ENCODE results near the gene DHRSX.
"Not testable (repeated sequence)": the region's sequence is repeated elsewhere in the genome, so short reads cannot be mapped to it uniquely, and the experiment has no call there.

DHRSX gene

DNA sequence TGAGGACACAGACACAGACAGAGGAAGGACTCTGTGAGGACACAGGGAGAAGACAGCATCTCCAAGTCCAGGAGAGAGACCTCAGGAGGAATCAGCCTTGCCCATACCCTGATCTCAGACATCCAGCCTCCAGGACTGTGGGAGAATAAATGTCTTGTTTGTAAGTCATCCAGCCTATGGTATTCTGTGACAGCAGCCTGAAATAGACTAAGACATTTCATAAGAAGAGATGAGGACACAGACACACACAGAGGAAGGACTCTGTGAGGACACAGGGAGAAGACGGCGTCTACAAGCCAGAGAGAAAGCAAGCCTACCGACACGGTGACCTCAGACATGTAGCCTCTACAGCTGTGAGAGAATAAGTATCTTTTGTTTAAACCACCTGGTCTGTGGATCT, 112.1 kb downstream of the DHRSX start:
- TF ChIP-seq, protein P1, sequence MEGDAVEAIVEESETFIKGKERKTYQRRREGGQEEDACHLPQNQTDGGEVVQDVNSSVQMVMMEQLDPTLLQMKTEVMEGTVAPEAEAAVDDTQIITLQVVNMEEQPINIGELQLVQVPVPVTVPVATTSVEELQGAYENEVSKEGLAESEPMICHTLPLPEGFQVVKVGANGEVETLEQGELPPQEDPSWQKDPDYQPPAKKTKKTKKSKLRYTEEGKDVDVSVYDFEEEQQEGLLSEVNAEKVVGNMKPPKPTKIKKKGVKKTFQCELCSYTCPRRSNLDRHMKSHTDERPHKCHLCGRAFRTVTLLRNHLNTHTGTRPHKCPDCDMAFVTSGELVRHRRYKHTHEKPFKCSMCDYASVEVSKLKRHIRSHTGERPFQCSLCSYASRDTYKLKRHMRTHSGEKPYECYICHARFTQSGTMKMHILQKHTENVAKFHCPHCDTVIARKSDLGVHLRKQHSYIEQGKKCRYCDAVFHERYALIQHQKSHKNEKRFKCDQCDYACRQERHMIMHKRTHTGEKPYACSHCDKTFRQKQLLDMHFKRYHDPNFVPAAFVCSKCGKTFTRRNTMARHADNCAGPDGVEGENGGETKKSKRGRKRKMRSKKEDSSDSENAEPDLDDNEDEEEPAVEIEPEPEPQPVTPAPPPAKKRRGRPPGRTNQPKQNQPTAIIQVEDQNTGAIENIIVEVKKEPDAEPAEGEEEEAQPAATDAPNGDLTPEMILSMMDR (IDR thresholded peaks at IDR 0.05; ENCODE audit: low read depth, low read length, missing control alignments): no peak
- in situ Hi-C loops (cut with HindIII; ENCODE audit: low sequenced_read_pairs): no loop called here
- H3K4me3 ChIP-seq (ENCODE audit: low read depth, low read length): no peak overlapping the region
- no peak for DNase-seq (ENCODE audit: low read depth)

DNA sequence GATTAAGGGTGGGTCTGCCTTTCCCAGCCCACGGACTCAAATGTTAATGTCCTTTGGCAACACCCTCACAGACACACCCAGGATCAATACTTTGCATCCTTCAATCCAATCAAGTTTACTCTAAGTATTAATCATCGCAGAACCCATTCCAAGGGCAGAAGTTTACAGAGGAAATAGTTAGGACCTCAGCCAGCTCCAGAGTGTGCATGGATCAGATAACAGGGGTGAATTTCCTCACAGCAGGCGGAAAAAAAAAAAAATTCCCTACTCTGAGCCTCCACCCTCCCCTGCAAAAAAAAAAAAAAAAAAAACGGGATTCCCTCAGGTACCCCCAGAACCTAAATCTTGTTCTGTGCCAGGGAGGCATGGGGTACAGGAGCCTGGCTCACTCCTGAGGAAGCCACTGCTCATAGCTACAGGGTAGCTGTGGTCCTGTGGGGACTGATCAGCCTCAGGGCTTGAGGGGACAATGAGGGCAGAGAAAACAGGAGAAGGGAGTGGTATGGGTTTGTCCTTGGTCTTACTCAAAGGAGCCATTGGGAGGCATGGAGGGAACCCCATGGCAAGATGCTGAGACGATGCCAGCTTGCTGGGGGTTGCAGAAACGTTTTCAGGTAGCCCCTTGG, 113.0 kb downstream of the DHRSX start:
- TF ChIP-seq, protein P1 (IDR thresholded peaks at IDR 0.05; ENCODE audit: low read depth, low read length, missing control alignments): no peak
- H3K4me3 ChIP-seq (ENCODE audit: low read depth, low read length): no peak overlapping the region
- in situ Hi-C loops (cut with HindIII; ENCODE audit: low sequenced_read_pairs): no loop called here
- no peak for DNase-seq (ENCODE audit: low read depth)

DNA sequence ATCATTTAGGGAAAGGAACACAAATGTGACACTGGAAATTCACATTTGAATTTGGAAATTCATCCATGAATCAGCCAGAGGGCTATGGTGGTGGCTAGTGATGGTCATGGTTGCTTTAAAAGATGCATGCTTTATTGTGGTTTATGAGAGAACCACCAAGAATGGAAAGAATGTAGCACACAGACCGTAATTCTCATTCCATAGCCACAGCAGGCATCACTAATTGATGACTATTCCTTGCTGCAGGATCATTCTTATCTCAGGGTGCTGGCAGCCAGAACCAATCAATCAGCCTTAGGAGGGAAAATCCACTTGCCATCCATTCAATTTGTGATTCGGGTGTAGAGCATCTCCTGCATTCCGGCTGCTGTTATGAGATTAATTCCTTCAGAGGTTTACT, 115.6 kb downstream of the DHRSX start:
- no peak overlapping the region for H3K4me3 ChIP-seq (ENCODE audit: low read depth, low read length)
- in situ Hi-C loops (cut with HindIII; ENCODE audit: low sequenced_read_pairs): no loop called here
- peak; percentile 89 for DNase-seq (ENCODE audit: low read depth)
- TF ChIP-seq, protein P1 (IDR thresholded peaks at IDR 0.05; ENCODE audit: low read depth, low read length, missing control alignments): no peak

DNA sequence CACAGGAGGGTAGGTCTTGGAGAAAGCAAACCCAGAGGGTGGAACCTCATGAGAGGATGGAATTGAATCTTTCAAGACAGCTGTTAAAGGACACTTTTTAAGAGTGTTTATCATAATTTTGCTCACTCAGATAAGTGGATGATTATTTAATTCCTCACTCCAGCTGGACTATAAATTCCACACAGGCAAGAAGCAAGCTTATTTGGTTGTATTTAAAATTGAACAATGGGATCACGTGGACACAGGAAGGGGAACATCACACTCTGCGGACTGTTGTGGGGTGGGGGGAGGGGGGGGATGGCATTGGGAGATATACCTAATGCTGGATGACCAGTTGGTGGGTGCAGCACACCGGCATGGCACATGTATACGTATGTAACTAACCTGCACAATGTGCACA, 116.3 kb downstream of the DHRSX start:
- TF ChIP-seq, protein P1 (IDR thresholded peaks at IDR 0.05; ENCODE audit: low read depth, low read length, missing control alignments): no peak
- in situ Hi-C loops (cut with HindIII; ENCODE audit: low sequenced_read_pairs): no loop called here
- no peak for DNase-seq (ENCODE audit: low read depth)
- H3K4me3 ChIP-seq (ENCODE audit: low read depth, low read length): no peak overlapping the region

DNA sequence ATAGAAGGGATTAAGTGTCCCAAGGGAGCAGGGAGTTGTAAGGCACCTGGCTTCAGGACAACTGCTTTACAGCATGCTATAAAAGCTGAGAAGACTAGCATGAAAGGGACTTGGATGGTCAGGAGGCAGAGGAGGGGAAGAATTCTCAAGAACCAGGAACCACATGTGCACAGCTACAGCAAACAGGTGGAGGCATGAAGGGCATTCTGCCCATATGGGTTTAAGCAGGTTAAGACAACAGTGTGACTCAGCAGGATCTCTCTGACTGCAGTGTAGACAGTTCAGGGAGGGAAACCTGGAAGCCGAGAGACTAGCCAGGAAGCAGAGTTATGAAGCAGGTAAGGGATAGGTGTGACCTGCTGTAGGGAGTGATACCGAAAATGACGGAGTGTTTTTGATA, 117.0 kb downstream of the DHRSX start:
- no peak for DNase-seq (ENCODE audit: low read depth)
- in situ Hi-C loops (cut with HindIII; ENCODE audit: low sequenced_read_pairs): no loop called here
- TF ChIP-seq, protein P1 (IDR thresholded peaks at IDR 0.05; ENCODE audit: low read depth, low read length, missing control alignments): no peak

DNA sequence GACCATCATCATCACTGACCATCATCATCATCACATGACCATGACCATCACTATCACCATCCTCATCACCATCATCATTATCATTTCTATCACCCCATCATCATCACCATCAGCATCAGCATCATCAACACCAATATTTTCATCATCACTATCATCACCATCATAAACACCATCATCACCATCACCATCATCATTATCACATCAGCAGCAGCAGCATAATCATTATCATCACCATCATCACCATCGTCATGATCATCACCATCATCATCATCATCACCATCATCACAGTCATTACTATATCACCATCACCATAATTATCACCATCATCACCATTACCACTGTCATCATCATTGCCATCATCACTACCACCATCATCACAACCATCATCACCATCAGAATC, 117.6 kb downstream of the DHRSX start:
- no peak for DNase-seq (ENCODE audit: low read depth)
- H3K4me3 ChIP-seq (ENCODE audit: low read depth, low read length): no peak overlapping the region
- TF ChIP-seq, protein P1 (IDR thresholded peaks at IDR 0.05; ENCODE audit: low read depth, low read length, missing control alignments): no peak
- in situ Hi-C loops (cut with HindIII; ENCODE audit: low sequenced_read_pairs): no loop called here

More for the DNA sequence above, 117.0 kb downstream of the DHRSX start:
- H3K4me3 ChIP-seq (ENCODE audit: low read depth, low read length): no peak overlapping the region

DNA sequence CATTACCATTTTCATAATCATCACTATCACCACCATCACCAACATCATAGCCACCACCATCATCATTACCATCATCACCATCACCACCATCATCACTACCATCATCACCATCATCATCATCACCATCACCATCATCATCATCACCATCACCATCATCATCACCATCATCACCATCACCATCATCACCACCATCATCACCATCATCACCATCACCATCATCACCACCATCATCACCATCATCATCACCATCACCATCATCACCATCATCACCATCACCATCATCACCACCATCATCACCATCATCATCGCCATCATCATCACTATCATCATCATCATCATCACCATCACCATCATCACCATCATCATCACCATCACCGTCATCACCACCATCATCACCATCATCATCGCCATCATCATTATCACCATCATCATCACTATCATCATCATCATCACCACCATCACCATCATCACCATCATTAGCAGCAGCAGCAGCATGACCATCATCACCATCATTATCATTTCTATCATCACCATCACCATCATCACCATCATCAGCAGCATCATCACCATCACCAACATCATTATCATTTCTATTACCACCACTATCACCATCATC, 118.2 kb downstream of the DHRSX start:
- DNase-seq (ENCODE audit: low read depth); in situ Hi-C loops (cut with HindIII; ENCODE audit: low sequenced_read_pairs); H3K4me3 ChIP-seq (ENCODE audit: low read depth, low read length): not testable (repeated sequence)
